KOPT-K1 (cell line): ENCODE measurements around the gene TMEM53.

Source experiments
- H3K27ac ChIP-seq: fragments of 200-600 bp; sonication (generic); 2 replicates; pipeline ENCODE4 v1.5.1; 2016; ENCODE audit warnings: antibody characterized with exemption, mild to moderate bottlenecking, low read depth, low read length; ENCODE audit not compliant: poor library complexity, severe bottlenecking
- H3K36me3 ChIP-seq: fragments of 200-600 bp; sonication (generic); 2 replicates; pipeline ENCODE4 v1.5.1; 2017; ENCODE audit warnings: antibody characterized with exemption, mild to moderate bottlenecking, low read length, moderate library complexity; ENCODE audit not compliant: insufficient read depth
- H3K9me3 ChIP-seq: fragments of 200-600 bp; sonication (generic); 2 replicates; pipeline ENCODE4 v1.5.1; 2017; ENCODE audit warnings: antibody characterized with exemption, low read length, mild to moderate bottlenecking; ENCODE audit not compliant: insufficient read depth, poor library complexity, severe bottlenecking

Gene TMEM53

DNA sequence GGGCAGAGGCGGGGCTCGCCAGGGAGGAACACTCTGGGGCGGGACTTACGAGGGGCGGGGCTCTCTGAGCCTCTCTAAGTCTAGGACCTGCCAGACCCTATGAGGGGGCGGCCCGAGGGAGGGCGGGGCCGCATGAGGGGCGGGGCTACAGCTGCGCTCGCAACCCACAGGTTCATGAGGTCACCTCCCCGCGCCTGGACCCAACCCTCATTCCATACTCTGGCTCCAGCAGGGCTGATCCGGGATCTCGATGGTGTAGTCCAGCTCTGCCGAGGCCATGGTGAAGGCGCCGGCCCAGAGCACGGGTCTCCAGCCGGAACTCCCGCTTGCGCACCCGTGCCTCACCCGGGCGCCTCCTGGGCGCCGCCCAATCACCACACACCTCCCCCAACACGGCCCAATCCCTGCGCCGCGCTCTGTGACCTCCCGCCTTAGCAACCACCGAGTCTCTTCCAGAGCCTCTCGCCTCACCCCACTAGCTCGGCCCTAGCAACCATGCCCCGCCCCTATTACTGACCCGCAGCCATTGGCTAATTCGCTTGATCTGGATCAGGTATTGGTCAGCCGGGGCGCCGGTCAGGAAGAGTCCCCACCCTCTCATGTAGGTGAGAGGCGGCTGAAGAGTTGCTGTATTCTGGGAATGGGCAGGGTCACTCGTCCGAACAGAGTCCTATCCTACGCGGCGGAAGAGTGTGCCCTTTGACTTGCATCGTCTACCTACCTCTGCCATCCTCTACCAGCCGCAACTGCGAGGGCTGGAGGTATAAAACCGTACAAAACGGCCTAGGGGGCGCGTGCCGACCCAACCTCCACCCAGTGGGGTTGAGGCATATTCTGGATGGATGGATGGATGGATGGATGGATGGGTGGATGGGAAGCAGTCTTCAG lies at the start of gene TMEM53, which contains the start of gene ARMH1:
Gene TMEM53 (minus strand): TSS at position 369 of the 888 bp plus-strand sequence. CDS start 90 bp downstream, at position 279.
Gene ARMH1 (plus strand): TSS at position 602 of the 888 bp plus-strand sequence. CDS start 14,984 bp downstream, outside the sequence.
- Histone ChIP-seq H3K27ac (peak within 1 kb of the TSS; percentile 51), H3K36me3 (no peaks in the 10 kb centered on the region), H3K9me3 (no peaks in the 10 kb centered on the region)

DNA sequence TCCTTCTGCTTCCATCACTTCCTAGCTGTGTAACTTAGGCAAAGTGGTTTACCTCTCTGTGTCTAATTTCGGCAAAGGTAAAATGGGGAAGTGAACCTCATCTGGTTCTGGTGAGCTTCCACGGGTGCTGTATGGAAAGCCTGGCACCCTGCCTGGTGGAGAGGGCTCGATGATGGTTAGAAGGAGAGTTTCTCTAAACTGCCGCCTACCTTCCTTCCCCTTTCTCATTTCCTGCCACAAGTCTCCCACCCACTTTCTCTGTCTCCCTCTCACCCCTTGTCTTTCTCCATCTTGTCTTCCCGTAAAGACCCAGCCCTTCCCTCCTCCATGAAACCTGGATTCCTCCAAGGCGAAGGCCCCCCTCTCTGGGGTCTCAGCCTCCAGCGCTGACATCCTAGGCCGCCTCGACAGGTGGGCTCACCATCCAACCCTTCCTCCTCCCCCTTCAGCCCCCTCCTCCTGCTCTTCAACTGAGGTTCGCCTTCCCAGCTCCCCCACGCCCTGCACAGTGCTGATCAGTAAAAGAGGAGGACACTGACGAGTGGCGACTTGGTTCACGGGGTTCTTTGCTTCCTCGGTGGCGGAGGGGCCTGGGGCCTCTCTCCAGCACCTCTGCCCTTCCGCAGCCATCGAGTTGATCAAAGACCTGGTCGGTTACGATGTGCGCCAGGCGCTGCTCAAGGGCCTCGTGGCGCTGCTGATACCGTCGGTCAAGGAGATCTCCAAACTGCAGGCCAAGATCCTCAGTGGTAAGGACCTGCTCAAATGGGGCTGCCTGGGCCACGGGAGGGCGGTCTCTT lies 49.4 kb upstream of the TMEM53 start:
- no peaks in the 10 kb centered on the region for H3K9me3 ChIP-seq
- H3K27ac ChIP-seq: peak overlapping the region; percentile 98
- peaks cover 29% of the 10 kb centered on the region for H3K36me3 ChIP-seq

DNA sequence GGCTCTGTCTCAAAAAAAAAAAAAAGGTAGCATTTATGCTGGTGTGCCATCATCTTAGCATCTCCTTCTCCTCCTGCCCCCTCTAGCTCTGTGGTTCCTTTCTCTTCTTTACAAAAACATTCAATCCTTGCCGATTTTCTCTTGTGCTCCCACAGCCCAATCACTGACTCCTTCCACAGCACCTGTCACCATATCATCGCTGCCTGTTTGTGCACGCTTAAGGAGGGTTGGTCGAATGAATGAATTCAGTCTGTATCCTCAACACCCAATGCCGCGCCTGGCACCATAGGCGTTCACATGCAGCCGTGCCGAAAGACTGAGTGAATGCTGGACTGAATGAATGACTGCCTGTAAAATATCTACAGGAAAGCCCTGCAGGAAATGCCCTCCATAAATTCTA lies 48.8 kb upstream of the TMEM53 start:
- Histone ChIP-seq H3K9me3 (no peaks in the 10 kb centered on the region), H3K36me3 (peaks cover 29% of the 10 kb centered on the region), H3K27ac (peak overlapping the region; percentile 98)

DNA sequence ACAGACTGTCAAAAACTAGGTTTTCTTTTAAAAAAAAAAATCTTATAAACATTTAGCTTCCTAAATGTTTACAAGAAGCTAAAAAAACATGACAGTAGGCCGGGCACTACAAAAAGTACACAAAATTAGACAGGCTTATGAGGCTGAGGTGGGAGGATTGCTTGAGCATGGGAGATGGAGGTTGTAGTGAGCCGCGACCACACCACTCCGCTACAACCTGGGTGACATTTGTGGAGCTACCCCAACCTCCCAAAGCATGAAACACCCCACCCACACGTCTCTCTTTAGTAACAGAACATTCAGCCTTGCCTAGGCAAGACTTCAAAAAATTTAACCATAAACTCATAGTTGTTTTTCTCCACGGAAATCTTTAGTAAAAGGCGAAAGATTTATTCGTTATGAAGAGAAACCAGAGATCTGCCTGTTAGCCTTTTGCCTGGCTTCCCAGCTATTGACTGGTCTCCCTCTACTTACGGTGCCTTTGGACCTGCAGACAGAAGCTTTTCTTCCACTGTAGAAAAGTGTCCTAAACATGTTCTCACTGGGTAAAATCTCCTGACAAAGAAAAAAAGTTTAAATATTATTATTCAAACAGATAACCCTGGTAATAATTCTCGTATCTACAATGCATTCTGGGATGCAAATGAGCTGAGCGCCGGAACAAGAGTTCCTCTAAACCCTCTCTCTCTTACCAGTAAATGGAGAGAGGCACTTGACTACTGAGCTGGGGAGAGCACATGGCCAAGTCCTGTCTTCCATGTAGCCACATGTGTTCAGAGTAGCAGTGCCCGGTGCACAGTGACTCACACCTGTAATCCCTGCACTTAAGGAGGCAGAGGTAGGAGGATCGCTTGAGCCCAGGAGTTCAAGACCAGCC lies 47.4 kb upstream of the TMEM53 start:
- H3K27ac ChIP-seq: peak overlapping the region; percentile 98
- no peaks in the 10 kb centered on the region for H3K9me3 ChIP-seq
- H3K36me3 ChIP-seq: peaks cover 27% of the 10 kb centered on the region

DNA sequence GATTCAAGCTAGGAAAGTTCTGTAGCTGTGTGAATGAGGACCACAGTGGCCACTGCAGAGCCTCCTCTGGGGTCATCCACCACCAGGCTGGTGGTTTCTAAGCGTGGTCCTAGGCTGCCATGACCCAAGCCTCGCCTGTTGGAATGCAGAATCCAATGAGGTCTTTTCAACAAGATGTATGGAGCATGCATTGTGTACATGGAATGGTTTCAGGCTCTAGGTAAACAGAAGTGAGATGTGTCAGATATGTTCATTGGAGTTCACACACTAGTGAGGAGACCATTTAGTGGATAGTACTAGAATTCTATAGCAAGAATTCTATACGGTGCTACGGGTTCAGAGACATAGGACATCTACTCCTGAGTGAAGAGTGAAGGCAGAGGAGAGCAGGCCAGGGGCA lies 46.0 kb upstream of the TMEM53 start:
- Histone ChIP-seq H3K36me3 (peaks cover 13% of the 10 kb centered on the region), H3K27ac (no peak overlapping the region), H3K9me3 (no peaks in the 10 kb centered on the region)

DNA sequence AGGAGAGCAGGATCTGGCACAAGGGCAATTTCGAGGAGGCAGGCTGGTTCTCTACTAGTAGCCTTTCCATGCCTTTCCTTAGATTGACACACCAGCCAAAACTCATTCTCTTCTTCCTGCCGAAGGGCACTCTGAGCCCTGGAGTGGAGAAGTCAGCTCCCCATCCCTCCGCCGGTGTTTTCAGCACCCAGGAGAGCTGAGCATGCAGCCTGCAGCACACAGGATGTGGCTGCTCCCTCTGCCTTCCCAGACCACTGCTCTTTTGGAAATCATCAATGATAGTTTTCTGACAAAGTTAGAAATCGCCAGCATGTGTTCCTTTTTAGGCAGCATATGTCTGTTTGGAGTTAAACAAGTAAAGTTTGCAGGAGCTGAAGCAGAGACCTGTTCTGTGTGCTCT lies 45.0 kb upstream of the TMEM53 start:
- peaks cover 8% of the 10 kb centered on the region; the same call in 1 of the 2 replicates for H3K36me3 ChIP-seq
- H3K9me3 ChIP-seq: no peaks in the 10 kb centered on the region
- H3K27ac ChIP-seq: peak overlapping the region; percentile 7

DNA sequence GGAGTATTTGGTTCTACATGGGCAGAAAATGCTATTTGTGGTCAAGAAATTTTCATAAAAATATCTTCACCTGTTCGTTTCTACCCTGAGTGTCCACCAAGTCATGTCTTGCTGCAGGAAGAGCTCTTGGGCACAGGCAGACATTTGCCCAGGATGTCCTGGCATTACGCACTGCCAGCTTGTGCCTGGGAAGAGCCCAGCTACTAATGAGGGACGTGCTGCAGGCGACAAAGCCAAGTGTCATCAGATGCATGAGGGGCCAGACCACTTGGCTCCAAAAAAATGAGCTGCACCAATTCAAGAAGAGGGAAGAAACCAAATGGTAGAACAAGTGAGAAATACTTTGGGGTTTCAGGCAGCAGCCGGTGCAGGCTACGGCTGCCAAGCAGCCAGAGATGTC lies 43.8 kb upstream of the TMEM53 start:
- no peaks in the 10 kb centered on the region for H3K9me3 ChIP-seq
- H3K36me3 ChIP-seq: peaks cover 8% of the 10 kb centered on the region; the same call in 1 of the 2 replicates
- no peak overlapping the region for H3K27ac ChIP-seq

DNA sequence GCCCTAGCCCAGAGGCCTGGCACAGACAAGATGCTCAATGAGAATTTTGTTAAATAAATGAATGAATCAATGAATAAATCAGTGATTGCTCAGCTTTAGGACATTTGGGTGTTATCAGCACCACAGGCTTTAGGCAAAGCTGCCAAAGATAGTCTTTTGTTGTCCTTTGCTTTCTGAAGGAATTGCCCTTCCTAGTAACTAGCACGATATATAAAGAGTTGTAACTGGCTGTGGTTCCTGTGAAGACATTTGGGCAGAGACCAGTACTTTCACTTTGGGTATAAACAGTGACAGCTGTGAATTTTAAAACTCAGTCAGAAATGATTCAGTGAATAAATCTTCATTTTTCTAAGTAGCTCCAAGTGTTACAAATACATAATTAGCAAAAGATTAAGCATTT lies 43.4 kb upstream of the TMEM53 start:
- H3K36me3 ChIP-seq: peaks cover 8% of the 10 kb centered on the region; the same call in 1 of the 2 replicates
- H3K9me3 ChIP-seq: no peaks in the 10 kb centered on the region
- H3K27ac ChIP-seq: peak overlapping the region; percentile 12

DNA sequence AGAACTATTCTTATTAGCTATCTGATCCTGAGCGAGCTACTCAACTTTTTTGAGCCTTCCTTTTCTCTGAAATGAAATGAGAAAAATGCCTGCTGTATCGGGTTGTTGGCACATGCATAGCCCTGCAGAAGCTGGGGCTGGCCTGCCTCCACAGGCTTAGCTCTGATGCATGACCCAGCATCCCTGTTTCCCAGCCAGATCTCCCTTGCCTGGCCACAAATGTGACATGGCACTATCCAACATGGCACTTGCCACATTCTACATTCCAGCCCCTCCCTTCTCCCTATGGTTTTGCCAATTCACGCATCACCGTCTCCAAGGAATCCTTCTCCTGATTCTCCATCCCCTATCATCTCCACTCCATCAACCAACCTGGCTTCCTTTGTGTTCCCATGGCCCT lies 42.9 kb upstream of the TMEM53 start:
- Histone ChIP-seq H3K9me3 (no peaks in the 10 kb centered on the region), H3K36me3 (peaks cover 8% of the 10 kb centered on the region; the same call in 1 of the 2 replicates), H3K27ac (peak overlapping the region; percentile 12)

DNA sequence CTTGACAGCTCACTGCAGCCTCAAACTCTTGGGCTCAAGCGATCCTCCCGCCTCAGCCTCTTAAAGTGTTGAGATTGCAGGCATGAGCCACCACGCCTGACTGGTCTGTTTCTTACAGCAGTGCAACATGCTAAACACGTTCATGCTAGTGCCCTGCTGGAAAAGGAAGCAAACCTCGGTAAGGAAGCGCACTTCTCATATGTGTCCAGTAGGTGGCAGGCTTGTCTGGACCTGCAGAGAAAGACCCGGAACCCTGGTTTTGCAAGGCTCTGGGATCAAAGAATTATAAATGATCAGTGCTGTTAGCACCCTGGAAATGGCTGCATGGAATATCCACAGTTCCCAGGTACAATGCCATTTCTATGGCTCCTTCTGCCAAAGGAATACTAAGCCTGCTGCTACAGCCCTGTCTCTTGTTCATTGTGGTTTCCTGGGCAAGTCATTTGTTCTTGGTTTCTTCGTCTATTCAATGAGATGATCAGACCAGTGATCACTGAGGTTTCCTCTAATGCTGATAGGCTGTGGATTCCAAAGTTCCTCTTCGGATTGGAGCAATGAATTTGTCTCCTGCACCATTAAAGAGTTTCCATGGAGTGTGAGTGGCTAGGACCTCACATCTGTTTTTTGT lies 40.8 kb upstream of the TMEM53 start:
- Histone ChIP-seq H3K27ac (peak overlapping the region; percentile 26), H3K9me3 (no peaks in the 10 kb centered on the region), H3K36me3 (peaks cover 8% of the 10 kb centered on the region; the same call in 1 of the 2 replicates)

DNA sequence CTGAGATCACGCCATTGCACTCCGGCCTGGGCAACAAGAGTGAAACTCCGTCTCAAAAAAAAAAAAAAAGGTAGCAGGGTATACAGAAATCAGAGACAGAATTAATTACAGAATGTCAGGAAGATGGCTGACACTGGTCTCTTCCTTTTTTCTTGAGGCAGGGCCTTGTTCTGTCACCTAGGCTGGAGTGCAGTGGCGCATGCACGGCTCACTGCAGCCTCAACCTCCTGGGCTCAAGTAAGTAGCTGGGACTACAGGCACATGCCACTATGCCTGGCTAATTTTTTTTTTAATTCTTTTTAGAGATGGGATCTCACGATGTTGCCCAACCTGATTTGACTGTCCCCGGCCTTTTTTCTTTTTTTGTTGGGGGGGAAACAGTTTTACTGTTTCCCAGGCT lies 40.3 kb upstream of the TMEM53 start:
- Histone ChIP-seq H3K27ac (peak overlapping the region; percentile 26), H3K36me3 (peaks cover 6% of the 10 kb centered on the region; the same call in 1 of the 2 replicates), H3K9me3 (no peaks in the 10 kb centered on the region)

DNA sequence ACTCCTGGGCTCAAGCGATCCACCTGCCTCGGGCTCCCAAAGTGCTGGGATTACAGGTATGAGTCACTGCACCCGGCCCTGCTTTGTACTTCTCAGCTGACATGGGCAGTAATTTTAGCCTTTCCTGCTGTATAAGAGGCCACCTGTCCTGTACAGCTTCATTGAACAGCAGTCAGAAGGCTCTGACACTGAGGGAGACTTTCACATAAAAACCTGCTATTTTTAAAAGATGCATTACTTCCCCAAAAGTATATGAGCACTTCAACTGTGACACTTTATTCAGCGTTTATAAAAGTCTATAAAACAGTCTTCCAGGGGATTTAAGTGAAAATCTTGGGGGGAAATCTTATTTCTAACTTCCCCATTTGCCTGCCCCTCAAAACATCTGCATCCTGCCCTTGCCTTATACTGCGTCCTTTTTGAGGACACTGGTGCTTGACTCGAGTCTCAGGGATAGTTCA lies 39.1 kb upstream of the TMEM53 start:
- Histone ChIP-seq H3K36me3 (no peaks in the 10 kb centered on the region), H3K9me3 (no peaks in the 10 kb centered on the region), H3K27ac (no peak overlapping the region)

DNA sequence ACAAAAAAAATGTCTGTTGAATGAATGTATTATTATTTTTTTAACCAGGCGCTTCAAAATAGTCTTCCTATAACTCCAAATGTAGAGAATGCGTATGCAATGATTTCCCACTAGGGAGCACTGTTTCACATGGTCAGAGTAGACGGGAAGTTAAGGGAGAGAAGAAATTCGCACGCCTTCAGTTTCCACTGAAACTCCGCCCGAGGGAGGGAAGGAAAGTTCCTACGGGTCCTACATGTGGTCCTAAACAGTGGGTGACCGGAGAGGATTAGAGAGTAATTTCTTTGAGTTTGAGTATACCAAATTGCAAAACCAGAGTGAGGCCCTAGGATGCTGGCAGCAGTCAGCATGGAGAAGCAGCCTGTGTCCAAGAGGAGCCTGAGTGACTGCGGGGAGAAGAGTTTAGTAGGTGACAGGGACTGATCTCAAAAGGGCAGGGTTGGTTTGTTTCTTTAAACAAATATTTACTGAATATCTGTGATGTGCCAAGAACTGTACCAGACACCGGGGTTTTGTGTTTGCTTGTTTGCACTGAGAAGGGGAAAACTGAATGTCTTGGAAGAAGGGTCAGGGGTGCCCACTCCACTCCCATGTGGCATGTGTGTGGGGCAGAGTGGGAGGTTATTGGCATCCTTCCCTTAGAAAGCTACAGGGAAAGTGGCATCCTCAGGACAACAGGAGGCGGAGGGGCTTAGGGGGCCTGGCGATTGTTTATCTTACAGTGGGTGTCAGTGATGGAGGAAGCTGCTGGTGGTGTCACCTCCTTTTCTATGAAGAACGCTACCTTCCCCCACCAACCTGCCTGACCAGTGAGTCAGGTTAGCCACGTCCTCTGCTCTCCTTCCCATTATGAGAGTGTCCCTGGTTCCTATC lies 33.9 kb upstream of the TMEM53 start:
- Histone ChIP-seq H3K9me3 (no peaks in the 10 kb centered on the region), H3K27ac (no peak overlapping the region), H3K36me3 (peaks cover 7% of the 10 kb centered on the region; the same call in 1 of the 2 replicates)
